ENCODE data around the gene EFCAB6. TPM values are rescaled to one million over a fixed set of nuclear protein-coding genes. Genes with fewer than 3 reads are reported as not detected.

Gene EFCAB6
- total RNA-seq, 1 experiment from 2014 or later: 2.9 TPM

DNA sequence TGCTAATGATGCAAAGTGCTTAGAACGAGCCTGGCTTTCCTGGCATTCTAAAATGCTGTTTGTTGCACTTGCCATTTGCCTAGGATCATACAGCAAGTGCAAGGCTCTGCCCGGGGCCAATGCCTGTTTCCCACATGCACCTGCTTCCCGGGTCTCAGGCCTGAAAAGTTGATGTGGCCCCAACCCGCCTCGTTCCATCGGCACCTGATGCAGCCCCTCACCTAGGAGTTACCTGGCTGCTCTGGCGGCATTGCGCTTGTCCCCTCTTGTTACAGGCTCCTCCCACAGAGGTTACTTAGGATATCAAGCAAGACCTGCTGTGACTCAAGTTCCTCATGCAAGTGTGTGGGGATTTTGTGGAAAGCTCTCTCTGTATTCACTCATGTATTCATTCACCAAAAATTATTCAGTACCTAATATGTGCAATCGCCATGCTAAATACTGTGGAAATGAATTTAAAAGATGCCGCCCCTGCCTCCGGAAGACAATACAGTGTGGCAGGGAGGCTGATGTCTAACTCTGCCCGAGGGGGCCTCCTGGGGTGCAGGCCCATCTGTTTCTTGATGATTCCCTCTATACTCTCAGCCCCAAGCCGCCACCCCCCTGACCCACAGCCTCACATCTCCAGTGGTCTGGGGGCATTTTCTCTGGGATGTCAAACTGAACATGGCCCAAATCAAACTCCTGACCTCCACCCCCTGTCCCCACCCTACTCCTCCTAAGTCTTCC is 184.5 kb downstream of the EFCAB6 start:
- Histone ChIP-seq H3K27me3 (no peaks in the 10 kb centered on the region), H3K4me3 (no peak overlapping the region), H3K9me3 (no peaks in the 10 kb centered on the region), H3K36me3 (no peaks in the 10 kb centered on the region)
- no peak for DNase-seq

DNA sequence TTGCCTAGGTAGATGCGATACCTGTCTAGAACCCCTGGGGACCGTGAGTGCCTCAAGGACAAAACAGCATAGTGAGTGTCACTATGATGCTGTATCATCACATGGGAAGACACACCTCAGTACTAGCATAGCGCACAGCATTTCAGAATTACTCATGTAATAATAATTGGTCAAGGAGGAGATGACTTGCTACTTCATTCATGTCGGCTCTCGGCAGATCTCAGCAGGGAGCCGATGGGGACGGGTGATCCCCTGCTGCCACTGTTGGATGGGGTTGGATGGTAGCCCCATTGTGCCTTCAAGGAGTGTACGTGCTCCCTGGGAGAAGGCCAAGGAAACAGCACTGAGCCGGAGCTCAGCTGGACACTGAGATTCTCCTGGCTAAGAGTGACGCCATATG is 186.9 kb downstream of the EFCAB6 start:
- no peak overlapping the region for H3K4me3 ChIP-seq
- peak; percentile 12 for DNase-seq

DNA sequence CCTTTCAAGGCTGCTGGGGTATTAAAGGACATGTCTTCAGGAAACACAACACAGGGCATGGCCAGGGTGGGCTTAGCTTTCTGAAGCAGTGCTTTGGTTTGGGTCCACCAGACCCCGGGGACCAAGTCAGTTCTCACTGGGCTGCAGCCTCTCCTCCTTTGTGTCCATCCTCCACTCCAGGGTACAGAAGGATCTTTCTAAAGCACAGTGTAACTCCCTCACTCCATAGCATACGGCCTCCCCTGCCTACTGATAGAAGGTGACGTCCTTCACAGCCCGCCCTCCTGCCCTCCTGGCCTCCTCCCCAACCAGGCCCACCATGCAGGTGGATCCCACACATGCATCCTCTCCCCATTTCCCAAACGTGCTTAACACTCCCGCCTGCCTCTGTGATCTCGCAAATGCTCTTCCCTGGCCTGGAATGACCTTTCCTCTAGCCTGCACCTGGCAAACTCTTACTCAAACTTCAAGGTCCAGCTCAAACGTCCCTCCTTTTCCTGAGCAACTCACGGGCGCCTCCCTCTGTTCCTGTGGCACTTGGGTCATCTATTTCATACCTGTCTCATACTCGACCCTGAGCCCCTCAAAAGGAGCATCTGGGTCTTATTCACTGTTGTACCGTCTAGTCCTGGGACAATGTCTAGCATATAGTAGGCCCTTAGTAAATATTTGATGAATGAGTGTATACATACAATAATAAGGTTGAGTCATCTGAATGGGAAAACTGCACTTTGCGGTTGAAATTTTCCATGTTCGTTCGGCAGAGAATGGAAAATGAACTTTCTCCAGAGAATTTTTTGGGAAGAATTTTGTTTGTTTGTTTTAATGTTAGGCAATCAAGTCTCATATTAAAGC is 187.7 kb downstream of the EFCAB6 start:
- no peak overlapping the region for H3K4me3 ChIP-seq
- no peak for DNase-seq
- no peaks in the 10 kb centered on the region for H3K27me3 ChIP-seq
- H3K9me3 ChIP-seq: peaks cover 9% of the 10 kb centered on the region
- H3K36me3 ChIP-seq: no peaks in the 10 kb centered on the region

More for the DNA sequence above, 186.9 kb downstream of the EFCAB6 start:
- H3K27me3 ChIP-seq: no peaks in the 10 kb centered on the region
- no peaks in the 10 kb centered on the region for H3K36me3 ChIP-seq
- peaks cover 5% of the 10 kb centered on the region; the same call in 1 of the 2 replicates for H3K9me3 ChIP-seq

DNA sequence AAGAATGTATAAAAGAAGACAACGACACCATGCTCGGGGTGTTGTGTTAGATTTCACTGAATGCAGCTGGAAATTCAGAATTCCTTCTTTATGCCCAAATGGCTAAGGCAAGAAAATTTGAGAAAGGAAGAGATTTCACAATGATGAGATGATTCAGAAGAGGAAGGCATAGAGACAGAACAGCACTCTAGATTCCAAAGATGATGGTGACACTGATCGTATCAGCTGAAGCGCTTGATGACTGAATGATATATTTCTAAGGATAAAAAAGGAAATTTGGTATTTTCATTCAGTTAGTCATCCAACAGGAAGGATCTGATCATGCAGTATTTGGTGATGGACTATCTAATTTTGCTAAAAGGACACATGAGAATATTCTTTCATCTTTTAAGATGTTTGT is 189.2 kb downstream of the EFCAB6 start:
- Histone ChIP-seq H3K4me3 (no peak overlapping the region), H3K27me3 (no peaks in the 10 kb centered on the region), H3K9me3 (peaks cover 9% of the 10 kb centered on the region), H3K36me3 (no peaks in the 10 kb centered on the region)
- no peak for DNase-seq

DNA sequence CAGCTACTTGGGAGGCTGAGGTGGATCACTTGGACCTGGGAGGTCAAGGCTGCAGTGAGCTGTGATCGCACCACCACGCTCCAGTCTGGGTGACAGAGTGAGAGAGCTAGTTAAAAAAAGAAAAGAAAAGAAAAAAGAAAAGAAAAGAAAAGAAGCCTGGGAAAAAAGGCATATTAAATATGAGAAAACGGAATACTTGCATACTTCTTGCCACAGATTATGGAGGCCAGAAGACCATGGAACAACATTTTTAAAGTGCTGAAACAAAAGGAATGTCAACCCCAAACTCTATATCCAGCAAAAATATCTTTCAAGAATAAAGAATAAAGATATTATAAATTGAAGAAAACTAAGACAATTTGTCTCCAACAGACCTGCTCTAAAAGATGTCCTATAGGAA is 191.9 kb downstream of the EFCAB6 start:
- no peaks in the 10 kb centered on the region for H3K36me3 ChIP-seq
- H3K27me3 ChIP-seq: no peaks in the 10 kb centered on the region
- no peak overlapping the region for H3K4me3 ChIP-seq
- DNase-seq: no peak
- peaks cover 9% of the 10 kb centered on the region for H3K9me3 ChIP-seq

DNA sequence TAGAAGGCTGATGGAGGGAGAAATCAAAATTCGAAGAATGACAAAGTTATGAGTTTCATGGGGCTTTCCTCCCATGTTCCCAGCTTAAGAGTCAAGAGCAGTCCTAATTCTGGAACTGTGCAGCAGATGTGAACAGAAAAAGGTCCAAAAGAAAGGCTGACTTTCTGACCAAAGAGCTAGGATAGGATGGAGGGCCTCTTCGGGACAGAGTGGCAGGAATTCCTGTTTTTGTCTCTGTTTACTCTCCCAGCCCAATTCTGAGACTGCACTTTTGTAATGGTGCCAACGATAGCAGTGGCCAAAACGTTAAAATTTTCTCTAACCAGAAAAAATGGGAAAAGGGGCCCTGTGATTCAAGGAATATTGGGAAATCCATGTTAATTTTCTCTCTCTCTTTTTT is 193.6 kb downstream of the EFCAB6 start:
- no peak for DNase-seq
- no peaks in the 10 kb centered on the region for H3K27me3 ChIP-seq

DNA sequence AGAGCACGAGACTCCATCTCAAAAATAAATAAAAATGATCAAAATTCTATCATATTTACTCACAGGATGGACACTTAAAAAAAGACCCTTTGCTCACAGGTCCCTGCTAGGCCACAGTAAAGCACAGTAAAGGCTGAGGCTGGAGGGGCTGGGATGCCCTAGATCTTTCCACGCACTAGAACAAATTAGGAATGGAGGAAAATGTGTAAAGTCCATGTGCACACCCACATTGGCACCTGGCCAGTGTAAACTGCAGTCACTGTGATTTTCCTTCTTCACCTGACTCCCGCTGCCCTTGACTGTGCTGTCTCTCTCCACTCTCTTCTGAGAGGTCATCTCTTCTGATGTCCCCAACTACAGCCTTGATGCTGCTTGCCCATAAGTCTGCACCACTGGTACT is 195.5 kb downstream of the EFCAB6 start:
- no peak for DNase-seq
- no peaks in the 10 kb centered on the region for H3K36me3 ChIP-seq
- no peaks in the 10 kb centered on the region for H3K27me3 ChIP-seq
- no peak overlapping the region for H3K4me3 ChIP-seq
- H3K9me3 ChIP-seq: peaks cover 9% of the 10 kb centered on the region

More for the DNA sequence above, 193.6 kb downstream of the EFCAB6 start:
- H3K4me3 ChIP-seq: no peak overlapping the region
- H3K36me3 ChIP-seq: no peaks in the 10 kb centered on the region
- peaks cover 9% of the 10 kb centered on the region for H3K9me3 ChIP-seq

DNA sequence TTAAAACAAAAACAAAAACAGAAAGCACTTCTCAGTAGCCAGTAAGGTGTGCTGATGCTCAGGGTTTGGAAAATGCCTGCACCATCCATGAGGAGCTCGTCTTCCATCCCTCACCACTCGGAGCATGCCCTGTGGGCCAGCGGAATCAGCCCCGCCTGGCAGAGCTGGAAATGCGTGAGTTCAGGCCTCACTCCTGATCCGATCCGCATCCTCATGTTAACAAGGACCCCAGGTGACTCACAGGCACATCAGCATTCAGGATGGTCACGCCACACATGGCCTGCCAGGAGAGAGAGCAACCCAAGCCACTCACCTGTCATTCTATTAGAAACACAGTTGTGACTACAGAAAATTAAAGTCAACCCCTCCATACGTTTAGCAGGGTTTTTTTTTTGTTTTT is 211.8 kb downstream of the EFCAB6 start:
- no peak for DNase-seq
- H3K36me3 ChIP-seq: no peaks in the 10 kb centered on the region
- H3K9me3 ChIP-seq: 0 out of 2 replicates have a peak, but pooled peaks cover 5% of the 10 kb centered on the region
- H3K27me3 ChIP-seq: no peaks in the 10 kb centered on the region; the same call in 1 of the 2 replicates
- H3K4me3 ChIP-seq: no peak overlapping the region

DNA sequence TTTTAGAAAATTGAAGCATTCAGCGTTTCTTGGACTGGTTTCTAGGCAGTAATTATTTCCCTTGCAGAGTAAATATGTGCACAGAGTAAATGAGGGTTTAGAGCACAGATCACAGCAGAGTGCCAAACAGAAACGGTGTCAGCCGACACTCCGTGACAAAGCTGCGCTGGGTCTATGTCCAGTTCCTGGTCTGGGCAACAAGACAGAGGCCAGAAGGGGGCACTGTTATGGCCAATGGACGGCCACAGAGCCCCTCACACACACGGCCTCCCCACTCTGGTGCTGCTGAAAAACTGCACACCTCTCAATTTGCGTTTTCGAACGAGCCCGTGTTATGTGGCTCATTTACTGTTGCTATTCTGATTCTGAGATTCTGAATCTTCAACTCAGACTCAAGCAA is 219.6 kb downstream of the EFCAB6 start:
- Histone ChIP-seq H3K36me3 (no peaks in the 10 kb centered on the region), H3K4me3 (no peak overlapping the region), H3K9me3 (peaks cover 5% of the 10 kb centered on the region; the same call in 1 of the 2 replicates), H3K27me3 (no peaks in the 10 kb centered on the region; the same call in 1 of the 2 replicates)
- DNase-seq: peak; percentile 32

DNA sequence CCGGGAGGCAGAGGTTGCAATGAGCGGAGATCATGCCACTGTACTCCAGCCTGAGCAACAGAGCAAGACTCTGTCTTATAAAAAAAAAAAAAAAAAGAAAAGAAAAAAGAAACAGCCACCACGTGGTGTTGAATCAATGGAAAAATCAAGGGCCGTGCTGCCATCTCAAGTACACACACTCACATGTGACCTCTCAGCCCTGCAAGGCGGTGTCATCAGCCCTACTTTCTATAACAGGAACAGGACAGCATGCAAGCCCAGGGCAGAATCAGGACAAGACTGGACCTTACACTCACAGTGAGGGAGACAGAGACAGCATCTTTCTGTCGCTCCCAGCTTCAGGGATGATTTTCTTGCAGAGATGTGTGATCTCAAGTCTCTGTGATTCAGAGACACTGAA is 220.7 kb downstream of the EFCAB6 start:
- H3K27me3 ChIP-seq: no peaks in the 10 kb centered on the region; the same call in 1 of the 2 replicates
- DNase-seq: no peak
- H3K4me3 ChIP-seq: no peak overlapping the region
- peaks cover 5% of the 10 kb centered on the region; the same call in 1 of the 2 replicates for H3K9me3 ChIP-seq
- no peaks in the 10 kb centered on the region for H3K36me3 ChIP-seq

DNA sequence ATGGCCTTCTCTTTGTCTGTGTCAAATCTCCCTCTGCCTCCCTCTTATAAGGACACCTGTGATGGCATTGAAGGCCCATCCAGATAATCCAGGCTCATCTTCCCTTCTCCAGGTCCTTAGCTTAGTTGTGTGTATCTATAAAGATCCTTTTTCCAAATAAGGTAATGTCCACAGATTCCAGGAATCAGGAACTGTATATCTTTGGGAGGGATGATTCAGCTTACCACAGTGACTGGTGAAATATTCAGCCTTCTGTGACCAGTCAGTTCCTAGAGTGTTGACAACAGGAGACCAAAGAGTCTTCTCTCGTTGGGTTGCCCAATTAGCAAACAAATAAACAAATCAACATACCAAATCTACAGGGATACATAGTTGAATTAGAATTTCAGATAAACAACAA is 224.5 kb downstream of the EFCAB6 start:
- Histone ChIP-seq H3K4me3 (no peak overlapping the region), H3K36me3 (no peaks in the 10 kb centered on the region), H3K9me3 (no peaks in the 10 kb centered on the region), H3K27me3 (no peaks in the 10 kb centered on the region; the same call in 1 of the 2 replicates)
- no peak for DNase-seq

DNA sequence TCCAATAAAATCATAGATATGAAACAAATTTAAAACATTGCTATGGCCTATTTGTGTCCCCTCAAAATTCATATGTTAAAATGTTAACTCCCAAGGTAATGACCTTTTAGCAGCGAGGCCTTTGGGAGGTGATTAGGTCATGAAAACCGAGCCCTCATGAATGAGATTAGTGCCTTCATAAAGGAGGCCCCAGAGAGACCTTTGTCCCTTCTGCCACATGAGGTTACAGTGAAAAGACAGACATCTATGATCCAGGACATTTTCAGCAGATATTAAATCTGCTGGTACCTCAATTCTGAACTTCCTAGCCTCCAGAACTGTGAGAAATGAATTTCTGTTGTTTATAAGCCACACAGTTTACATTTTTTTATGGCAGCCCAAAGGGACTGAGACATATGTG is 228.6 kb downstream of the EFCAB6 start:
- no peak overlapping the region for H3K4me3 ChIP-seq
- no peak for DNase-seq
- no peaks in the 10 kb centered on the region for H3K36me3 ChIP-seq
- no peaks in the 10 kb centered on the region for H3K9me3 ChIP-seq
- H3K27me3 ChIP-seq: no peaks in the 10 kb centered on the region; the same call in 1 of the 2 replicates

DNA sequence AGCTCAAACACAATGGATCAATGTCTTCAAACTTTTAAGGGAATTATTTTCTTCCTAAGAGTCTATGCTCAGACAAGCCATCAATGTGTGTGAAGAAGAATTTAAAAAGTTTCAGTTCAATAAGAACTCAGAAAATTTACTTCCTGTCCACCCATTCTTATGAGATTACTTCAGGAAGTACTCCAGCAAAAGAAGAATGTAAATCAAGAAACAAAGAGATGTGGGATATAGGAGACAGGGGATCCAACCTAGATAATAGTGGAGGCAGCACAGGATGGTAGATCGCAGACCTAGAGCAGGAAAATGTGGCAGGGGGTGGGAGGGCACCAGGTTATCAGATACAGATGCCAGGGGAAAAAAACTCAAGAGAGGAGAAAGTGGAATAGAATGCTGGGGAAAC is 229.7 kb downstream of the EFCAB6 start:
- Histone ChIP-seq H3K27me3 (no peaks in the 10 kb centered on the region; the same call in 1 of the 2 replicates), H3K36me3 (no peaks in the 10 kb centered on the region), H3K4me3 (no peak overlapping the region), H3K9me3 (no peaks in the 10 kb centered on the region)
- no peak for DNase-seq

DNA sequence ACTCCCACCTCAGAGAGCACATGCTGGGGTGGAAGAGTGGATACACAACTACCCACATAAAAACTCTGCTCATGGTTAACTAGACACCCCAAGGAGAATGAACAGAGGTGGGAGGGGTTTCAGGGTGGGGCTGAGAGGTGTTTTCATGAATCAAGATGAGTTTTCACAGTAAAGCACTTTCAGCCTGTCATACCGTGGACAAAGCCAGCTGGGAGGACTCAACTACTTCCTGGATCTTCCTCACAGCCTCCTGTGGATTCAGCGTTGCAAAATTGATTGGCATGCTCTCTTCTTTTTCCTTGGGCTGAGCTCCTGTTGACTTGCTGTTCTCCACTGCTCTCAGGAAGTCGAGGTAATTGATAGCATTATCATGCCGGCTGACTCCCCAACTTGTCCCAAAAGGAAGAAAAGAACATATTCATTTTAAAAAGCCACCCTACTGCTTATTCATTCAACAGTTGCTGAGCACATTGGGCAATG is 231.8 kb downstream of the EFCAB6 start:
- no peak overlapping the region for H3K4me3 ChIP-seq
- DNase-seq: no peak
- H3K36me3 ChIP-seq: no peaks in the 10 kb centered on the region
- no peaks in the 10 kb centered on the region for H3K9me3 ChIP-seq
- peaks cover 3% of the 10 kb centered on the region; the same call in 1 of the 2 replicates for H3K27me3 ChIP-seq

DNA sequence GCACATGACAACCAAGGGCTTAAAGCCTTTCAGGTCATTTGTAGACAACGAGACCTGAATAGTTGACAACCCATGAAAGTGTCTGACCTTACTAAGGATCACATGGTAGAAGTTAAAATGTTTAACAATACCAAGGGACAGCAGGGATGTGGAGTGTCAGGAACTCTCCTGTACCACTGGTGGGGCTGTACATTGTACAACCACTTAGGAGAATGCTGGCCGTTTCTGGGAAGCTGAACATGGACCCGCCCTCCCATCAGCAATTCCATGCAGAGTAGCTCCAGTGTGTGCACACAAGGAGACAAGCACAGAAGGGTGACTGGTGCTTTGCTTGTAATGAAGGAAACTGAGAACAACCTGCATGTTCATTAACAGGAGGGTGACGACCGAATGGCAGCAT is 237.4 kb downstream of the EFCAB6 start:
- no peak for DNase-seq
- Histone ChIP-seq H3K9me3 (no peaks in the 10 kb centered on the region), H3K27me3 (peaks cover 3% of the 10 kb centered on the region; the same call in 1 of the 2 replicates), H3K4me3 (no peak overlapping the region), H3K36me3 (no peaks in the 10 kb centered on the region)

DNA sequence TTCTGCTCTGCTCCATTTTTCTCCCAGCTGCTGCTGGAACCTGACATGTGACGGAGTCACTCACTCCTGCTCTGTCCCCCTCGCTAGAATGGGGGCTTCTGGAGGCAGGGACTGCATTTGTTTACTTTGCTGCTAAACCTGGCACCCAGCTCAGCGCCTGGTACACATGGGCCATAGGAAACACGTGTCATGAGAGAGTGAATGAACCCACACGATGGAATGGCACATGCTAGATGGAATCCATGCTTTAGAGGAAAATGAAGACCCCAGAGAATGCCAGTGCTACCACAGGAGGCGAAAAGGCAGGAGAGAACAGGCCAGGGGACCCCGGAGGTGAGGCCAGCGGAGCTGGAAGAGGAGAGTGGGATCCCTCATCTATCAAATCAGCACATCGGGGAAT is 239.4 kb downstream of the EFCAB6 start:
- no peak for DNase-seq
- Histone ChIP-seq H3K9me3 (no peaks in the 10 kb centered on the region), H3K27me3 (peaks cover 3% of the 10 kb centered on the region; the same call in 1 of the 2 replicates), H3K4me3 (no peak overlapping the region), H3K36me3 (no peaks in the 10 kb centered on the region)

DNA sequence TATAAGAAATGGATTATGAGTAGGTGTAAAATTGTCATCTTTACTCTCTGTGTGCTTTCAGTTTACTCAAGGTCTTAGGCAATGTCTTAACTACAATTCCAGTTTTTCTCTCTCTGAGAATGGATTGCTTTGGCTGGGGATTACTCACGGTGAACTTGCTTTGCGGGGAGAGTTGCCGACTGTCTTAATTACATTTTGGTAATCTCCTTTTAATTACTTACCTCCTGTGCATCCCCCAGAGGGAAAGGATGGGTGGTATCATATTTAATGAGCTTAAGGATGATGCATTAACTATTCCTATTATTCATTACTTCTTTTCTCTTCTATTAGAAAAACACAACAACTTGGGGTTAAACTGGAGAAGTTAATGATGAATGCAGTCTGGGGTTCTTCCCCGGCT is 240.9 kb downstream of the EFCAB6 start:
- H3K9me3 ChIP-seq: no peaks in the 10 kb centered on the region

More for the DNA sequence above, 240.9 kb downstream of the EFCAB6 start:
- H3K27me3 ChIP-seq: peaks cover 1% of the 10 kb centered on the region; the same call in 1 of the 2 replicates
- DNase-seq: no peak
- H3K4me3 ChIP-seq: no peak overlapping the region
- no peaks in the 10 kb centered on the region for H3K36me3 ChIP-seq
